T-helper 1 cell treated with Interleukin-12 subunit alpha and Interleukin-12 subunit beta and Interleukin-4 antibody, amounts not matched to agents 30 μg/mL and 1 μg/mL, for 36 hours (primary cell): ENCODE measurements around the gene CDR2.
"Not testable (repeated sequence)": the region's sequence is repeated elsewhere in the genome, so short reads cannot be mapped to it uniquely, and the experiment has no call there.

Experiments
- H3K27ac Mint-ChIP-seq: one replicate; pipeline ENCODE4 v1.8.0; 2021; ENCODE audit warnings: mild to moderate bottlenecking, mixed read lengths
- H3K27me3 Mint-ChIP-seq: one replicate; pipeline ENCODE4 v1.8.0; 2021; ENCODE audit warnings: low read depth, mixed read lengths
- H3K36me3 Mint-ChIP-seq: one replicate; pipeline ENCODE4 v1.8.0; 2021; ENCODE audit warnings: low read depth, mixed read lengths
- H3K4me1 Mint-ChIP-seq: one replicate; pipeline ENCODE4 v1.8.0; 2021; ENCODE audit warnings: low read depth, mixed read lengths
- H3K4me3 Mint-ChIP-seq: one replicate; pipeline ENCODE4 v1.8.0; 2021; ENCODE audit warnings: mild to moderate bottlenecking, moderate library complexity, mixed read lengths
- H3K9me3 Mint-ChIP-seq: one replicate; pipeline ENCODE4 v1.8.0; 2021; ENCODE audit warnings: mixed read lengths

CDR2 gene

DNA sequence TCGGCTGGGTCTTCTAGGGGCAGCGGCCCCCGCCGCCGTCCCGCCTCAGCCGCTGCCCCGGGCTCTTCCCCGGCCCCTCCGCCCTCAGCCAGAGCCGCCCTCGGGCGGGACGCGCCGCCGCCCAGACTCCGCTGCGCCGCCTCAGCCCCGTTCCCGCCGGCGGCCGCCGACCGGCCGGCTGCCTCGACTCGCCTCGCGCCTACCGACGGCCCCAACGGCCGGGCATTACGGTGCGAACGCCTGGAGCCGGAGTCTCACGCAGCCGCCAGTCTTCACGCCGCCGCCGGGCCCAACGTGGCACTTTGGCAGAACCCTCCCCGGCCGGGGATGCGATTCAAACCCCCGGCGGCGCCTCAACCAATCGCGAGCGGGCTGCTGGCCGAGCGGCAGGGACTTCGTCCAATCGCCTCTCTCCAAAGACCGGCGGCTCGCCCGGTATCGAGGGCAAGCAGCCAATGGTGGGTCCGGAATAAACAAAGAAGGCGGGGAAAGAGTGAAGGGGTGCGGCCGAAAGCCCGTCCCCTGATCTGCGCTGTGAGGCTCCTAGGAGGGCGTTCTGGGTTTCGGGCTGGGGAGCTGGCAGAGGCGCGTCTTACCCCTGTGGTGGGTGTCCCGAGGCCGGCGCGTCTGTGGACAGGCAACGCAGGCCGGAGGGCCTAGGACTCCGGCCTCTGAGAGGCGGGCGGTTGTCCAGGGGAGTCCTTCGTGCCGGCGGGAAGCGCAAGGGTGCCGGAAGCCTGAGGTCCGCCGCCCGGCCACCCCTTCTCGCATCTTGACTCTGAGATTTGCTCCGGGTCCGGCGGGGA lies at the start of gene CDR2:
TSS of gene CDR2 (minus strand) at position 309 of the 806 bp plus-strand sequence. CDS start 310 bp downstream, outside the sequence.
- Mint-ChIP-seq H3K36me3 (peaks cover 20% of the 10 kb centered on the region), H3K4me3 (peak within 1 kb of the TSS; percentile 97), H3K4me1 (peaks cover 39% of the 10 kb centered on the region), H3K27ac (peak within 1 kb of the TSS; percentile 91), H3K27me3 (no peaks in the 10 kb centered on the region), H3K9me3 (no peaks in the 10 kb centered on the region)

DNA sequence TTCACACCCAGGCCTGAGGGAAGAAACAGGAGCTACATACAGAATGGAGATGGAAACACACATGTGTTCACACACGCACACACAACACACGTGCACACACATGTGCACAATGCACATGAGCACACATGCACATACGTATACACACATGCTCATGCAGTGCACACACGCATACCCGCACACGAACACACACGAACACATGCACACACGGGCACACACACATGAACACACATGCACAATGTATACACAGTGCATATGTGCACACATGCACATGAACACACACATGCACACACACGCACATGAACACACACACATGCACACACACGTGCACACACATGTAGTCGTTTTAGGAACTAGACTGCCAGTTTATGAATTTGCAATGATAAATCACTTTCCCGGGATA lies 49.3 kb upstream of the CDR2 start:
- H3K4me3 Mint-ChIP-seq = no peak overlapping the region
- peaks cover 35% of the 10 kb centered on the region for H3K36me3 Mint-ChIP-seq
- H3K27ac Mint-ChIP-seq = no peak overlapping the region
- H3K9me3 Mint-ChIP-seq = no peaks in the 10 kb centered on the region
- no peaks in the 10 kb centered on the region for H3K4me1 Mint-ChIP-seq
- H3K27me3 Mint-ChIP-seq = no peaks in the 10 kb centered on the region

DNA sequence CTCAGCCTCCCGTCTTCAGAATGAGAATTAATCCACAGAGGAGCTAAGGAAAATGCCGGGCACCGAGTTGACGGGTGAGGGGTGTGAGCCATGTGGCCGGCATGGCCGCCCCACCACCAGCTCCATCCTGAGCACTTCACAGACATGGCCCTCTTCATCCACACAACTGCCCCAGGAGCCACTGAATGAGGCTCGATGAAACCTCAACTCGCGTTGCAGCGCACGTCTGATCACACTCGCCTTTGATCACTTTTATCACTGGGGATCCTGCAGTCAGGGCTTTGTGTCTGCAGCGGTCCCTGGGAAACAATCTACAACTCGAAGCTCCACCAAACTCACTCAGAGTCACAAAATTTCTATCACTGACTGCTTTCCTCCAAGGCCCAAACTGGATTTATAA lies 46.7 kb upstream of the CDR2 start:
- no peaks in the 10 kb centered on the region for H3K27me3 Mint-ChIP-seq
- no peak overlapping the region for H3K4me3 Mint-ChIP-seq
- no peaks in the 10 kb centered on the region for H3K4me1 Mint-ChIP-seq
- H3K36me3 Mint-ChIP-seq = peaks cover 32% of the 10 kb centered on the region
- H3K27ac Mint-ChIP-seq = no peak overlapping the region
- H3K9me3 Mint-ChIP-seq = no peaks in the 10 kb centered on the region

DNA sequence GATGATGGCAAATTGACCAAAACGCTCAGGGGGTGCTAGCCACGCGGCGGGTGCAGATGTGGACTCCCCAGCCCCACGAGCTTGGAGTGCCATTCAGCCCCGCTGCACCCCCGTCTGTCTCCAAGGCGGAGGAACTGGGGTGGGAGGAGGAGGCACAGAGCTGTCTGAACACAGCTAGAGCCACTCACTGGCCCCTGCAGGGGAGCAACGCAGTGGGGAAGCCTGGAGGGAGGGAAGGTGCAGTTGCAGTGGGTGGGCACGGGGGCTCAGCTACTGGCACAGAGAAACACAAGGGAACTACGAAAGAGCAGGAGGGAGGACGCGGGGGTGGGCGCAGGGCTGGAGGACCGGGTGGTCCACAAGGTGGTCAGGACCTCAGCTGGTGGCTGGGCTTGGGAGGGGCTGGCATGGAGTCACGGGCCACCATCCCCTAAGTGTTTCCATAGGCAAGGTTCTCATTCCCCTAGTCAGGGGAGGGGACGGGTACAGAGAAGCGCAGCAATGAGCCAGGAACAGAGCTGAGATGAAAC lies 46.3 kb upstream of the CDR2 start:
- H3K27me3 Mint-ChIP-seq = no peaks in the 10 kb centered on the region
- H3K9me3 Mint-ChIP-seq = no peaks in the 10 kb centered on the region
- H3K4me3 Mint-ChIP-seq = no peak overlapping the region
- H3K4me1 Mint-ChIP-seq = no peaks in the 10 kb centered on the region
- H3K27ac Mint-ChIP-seq = no peak overlapping the region
- H3K36me3 Mint-ChIP-seq = peaks cover 29% of the 10 kb centered on the region

DNA sequence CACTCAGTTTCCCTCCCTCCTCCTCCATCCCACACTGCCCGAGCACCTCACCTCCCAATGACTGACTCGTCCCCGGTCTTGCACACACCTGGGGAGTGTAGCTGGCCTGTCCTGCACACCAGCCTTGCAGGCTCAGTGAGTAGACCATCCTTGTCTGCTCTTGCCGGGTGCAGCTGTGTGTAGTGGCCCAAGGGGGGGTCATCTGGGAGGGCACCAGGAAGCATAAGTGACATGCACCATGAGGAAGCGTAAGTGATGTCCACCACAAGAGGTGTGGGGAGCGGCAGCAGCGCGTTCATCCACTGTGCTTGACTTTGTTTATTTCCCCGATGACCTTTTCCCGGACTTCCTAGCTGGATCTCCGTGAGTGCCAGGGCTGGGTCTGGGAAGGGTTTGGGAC lies 45.5 kb upstream of the CDR2 start:
- Mint-ChIP-seq H3K27ac (no peak overlapping the region), H3K4me1 (no peaks in the 10 kb centered on the region), H3K27me3 (no peaks in the 10 kb centered on the region), H3K9me3 (no peaks in the 10 kb centered on the region), H3K36me3 (peaks cover 29% of the 10 kb centered on the region), H3K4me3 (no peak overlapping the region)

DNA sequence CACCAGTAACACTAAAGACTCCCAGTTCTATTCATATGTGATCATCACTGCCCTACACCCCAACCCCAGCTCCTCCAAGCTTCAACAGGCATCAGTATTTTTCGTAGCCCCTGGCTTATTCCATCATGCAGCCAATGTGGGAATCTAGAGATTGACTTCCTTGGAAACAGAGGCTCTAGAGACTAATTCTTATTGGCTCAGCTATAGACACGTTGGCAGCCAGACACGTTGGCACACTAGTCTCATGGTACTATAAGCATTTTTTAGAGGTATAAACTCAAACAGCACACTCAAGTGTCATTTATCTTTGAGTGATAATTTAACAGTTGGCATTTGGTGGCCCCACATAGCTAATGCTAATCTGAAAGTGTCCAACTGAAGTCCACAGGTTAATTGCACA lies 44.4 kb upstream of the CDR2 start:
- H3K9me3 Mint-ChIP-seq = no peaks in the 10 kb centered on the region
- H3K4me3 Mint-ChIP-seq = no peak overlapping the region
- no peaks in the 10 kb centered on the region for H3K4me1 Mint-ChIP-seq
- peak overlapping the region; percentile 27 for H3K27ac Mint-ChIP-seq
- H3K36me3 Mint-ChIP-seq = peaks cover 21% of the 10 kb centered on the region
- no peaks in the 10 kb centered on the region for H3K27me3 Mint-ChIP-seq

DNA sequence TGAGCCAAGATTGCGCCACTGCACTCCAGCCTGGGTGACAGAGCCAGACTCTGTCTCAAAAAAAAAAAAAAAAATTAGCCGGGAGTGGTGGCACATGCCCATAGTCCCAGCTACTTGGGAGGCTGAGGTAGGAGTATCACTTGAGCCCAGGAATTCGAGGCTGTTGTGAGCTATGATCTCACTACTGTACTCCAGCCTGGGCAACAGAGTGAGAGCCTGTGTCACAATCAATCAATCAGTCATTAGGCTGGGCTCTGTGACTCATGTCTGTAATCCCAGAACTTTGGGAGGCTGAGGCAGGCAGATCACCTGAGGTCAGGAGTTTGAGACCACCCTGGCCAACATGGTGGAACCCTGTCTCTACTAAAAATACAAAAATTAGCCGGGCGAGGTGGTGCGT lies 43.4 kb upstream of the CDR2 start:
- H3K27me3 Mint-ChIP-seq, H3K27ac Mint-ChIP-seq, H3K9me3 Mint-ChIP-seq, H3K4me1 Mint-ChIP-seq, H3K4me3 Mint-ChIP-seq: not testable (repeated sequence)
- H3K36me3 Mint-ChIP-seq = peaks cover 17% of the 10 kb centered on the region

DNA sequence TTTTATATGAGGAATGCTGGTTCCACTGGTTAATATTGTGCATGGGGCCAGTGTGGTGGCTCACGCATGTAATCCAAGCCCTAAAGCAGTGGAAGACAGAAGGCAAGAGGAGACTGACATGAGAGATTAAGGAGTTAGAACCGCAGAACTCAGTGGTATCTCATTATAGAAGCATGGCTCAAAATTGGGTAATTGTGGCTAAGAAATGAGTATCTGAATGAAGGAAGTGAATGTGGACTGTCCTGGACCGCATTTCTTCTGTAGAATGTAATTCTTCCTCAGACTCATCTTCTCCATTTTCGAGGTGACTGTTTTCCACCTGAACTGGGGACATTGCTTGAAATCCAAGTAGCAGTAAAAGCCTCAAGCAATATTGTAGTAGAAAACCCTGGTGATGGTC lies 42.6 kb upstream of the CDR2 start:
- Mint-ChIP-seq H3K27me3 (no peaks in the 10 kb centered on the region), H3K9me3 (no peaks in the 10 kb centered on the region), H3K27ac (no peak overlapping the region), H3K36me3 (peaks cover 16% of the 10 kb centered on the region), H3K4me1 (no peaks in the 10 kb centered on the region), H3K4me3 (no peak overlapping the region)

DNA sequence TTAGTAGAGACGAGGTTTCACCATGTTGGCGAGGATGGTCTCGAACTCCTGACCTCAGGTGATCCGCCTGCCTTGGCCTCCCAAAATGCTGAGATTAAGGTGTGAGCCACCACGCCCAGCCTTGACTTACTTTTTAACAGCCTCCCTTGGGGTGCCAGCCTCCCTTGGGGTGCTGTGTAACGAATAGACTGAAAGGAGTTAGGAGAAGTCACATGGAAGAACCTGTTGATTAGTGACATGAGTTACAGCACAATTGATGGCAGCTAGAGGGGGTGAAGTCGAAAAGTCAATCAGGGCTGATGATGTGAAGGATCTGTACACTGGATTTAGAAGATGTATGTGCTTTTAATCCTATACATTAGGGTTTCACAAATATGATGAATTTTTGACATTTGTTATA lies 39.4 kb upstream of the CDR2 start:
- peaks cover 5% of the 10 kb centered on the region for H3K36me3 Mint-ChIP-seq
- H3K27me3 Mint-ChIP-seq = no peaks in the 10 kb centered on the region
- H3K9me3 Mint-ChIP-seq = no peaks in the 10 kb centered on the region
- no peak overlapping the region for H3K27ac Mint-ChIP-seq
- no peaks in the 10 kb centered on the region for H3K4me1 Mint-ChIP-seq
- H3K4me3 Mint-ChIP-seq = no peak overlapping the region

DNA sequence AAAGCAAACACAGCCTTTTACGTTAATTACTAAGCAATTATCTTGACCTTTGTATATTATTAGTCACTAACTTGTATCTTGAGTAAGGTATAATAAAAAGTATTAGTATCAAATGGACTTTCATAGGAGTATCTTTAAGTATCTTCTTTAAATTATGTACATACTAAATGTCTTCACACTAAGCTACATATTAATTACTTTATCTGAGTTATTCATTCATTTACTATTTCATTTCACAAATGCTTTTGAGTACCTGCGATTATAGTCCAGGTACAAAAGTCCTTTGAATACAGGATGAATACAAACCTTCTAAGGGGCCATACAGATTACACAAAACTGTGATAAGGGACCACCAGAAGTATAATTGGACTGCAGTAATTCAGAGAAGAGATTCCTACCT lies 33.1 kb upstream of the CDR2 start:
- Mint-ChIP-seq H3K27me3 (no peaks in the 10 kb centered on the region), H3K36me3 (peaks cover 6% of the 10 kb centered on the region), H3K9me3 (no peaks in the 10 kb centered on the region), H3K4me1 (peaks cover 1% of the 10 kb centered on the region), H3K27ac (no peak overlapping the region), H3K4me3 (no peak overlapping the region)

DNA sequence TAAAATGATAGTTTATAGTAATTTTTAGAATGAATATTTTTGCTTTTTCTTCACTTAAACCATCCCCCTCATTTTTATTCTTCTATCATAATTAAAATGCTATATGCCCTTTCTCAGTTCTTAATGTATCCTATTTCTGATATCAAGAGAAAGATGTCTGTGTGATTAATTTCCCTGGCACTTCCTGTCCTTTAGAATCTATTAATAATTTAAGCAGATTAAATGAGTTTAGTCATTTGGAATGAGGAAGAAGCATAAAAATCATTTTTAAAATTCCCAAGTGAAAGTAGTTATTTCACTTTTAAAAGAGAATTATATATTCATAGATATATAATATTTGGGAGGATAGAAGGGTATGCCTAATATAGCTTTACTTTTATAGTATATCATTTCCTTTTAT lies 27.8 kb upstream of the CDR2 start:
- Mint-ChIP-seq H3K36me3 (peaks cover 10% of the 10 kb centered on the region), H3K27ac (no peak overlapping the region), H3K4me1 (peaks cover 1% of the 10 kb centered on the region), H3K4me3 (no peak overlapping the region), H3K9me3 (no peaks in the 10 kb centered on the region), H3K27me3 (no peaks in the 10 kb centered on the region)

DNA sequence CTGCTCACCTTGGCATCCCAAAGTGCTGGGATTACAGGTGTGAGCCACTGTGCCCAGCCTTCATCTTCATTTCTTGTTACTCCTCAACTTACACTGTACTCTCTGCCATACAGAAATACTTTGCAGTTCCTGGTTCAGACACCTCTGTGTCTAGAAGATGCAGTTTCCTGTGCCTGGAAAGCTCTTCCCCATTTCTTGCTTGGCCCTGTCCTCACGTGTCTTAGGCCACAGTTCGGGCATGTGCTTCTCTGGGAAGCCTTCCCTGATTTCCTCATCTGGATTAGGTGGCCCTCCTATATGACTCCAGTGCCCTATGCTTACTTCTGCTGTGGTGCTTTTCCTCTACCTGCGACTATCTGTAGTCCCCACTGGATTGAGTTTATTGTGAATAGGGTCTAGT lies 26.5 kb upstream of the CDR2 start:
- Mint-ChIP-seq H3K27me3 (no peaks in the 10 kb centered on the region), H3K27ac (no peak overlapping the region)

DNA sequence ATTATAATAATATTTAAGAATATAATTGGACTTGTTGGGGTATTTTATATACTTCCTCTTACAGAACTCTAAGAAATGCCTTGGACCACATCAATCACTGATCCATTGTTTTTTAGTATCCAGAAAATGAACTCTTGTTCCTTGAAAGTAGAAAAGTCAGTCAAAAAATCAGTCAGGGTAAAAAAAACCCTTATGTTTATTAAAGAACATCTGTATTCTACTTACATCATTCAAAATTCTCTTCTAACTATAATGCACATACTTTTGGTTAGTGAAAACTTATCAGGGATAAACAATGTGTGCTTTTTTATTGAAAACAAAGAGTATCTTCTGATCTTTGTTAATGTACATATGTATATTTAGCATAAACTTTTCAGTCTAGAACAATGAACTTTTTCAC lies 23.5 kb upstream of the CDR2 start:
- peaks cover 4% of the 10 kb centered on the region for H3K36me3 Mint-ChIP-seq
- no peaks in the 10 kb centered on the region for H3K27me3 Mint-ChIP-seq
- no peak overlapping the region for H3K4me3 Mint-ChIP-seq
- H3K9me3 Mint-ChIP-seq = no peaks in the 10 kb centered on the region
- peaks cover 1% of the 10 kb centered on the region for H3K4me1 Mint-ChIP-seq
- H3K27ac Mint-ChIP-seq = no peak overlapping the region

More for the DNA sequence above, 26.5 kb upstream of the CDR2 start:
- H3K4me3 Mint-ChIP-seq = no peak overlapping the region
- peaks cover 1% of the 10 kb centered on the region for H3K4me1 Mint-ChIP-seq
- peaks cover 7% of the 10 kb centered on the region for H3K36me3 Mint-ChIP-seq
- H3K9me3 Mint-ChIP-seq = no peaks in the 10 kb centered on the region

DNA sequence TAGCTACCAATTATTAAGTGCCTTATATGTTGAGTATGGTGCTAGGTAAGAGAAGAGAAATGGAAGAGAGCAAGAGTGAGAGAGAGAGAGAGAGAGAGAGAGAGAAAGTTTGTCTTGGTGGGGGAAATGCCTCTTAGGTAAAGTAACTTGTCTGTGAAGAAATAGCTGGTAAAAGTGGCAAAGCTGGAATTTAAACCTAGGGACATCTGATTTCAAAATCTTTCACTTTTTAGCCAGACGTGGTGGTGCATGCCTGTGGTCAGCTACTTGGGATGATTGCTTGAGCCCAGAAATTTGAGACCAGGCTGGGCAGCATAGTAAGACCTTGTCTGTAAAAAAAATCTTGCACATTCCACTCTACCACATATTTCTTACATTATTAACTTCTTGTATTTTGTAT lies 23.0 kb upstream of the CDR2 start:
- no peaks in the 10 kb centered on the region for H3K4me1 Mint-ChIP-seq
- no peak overlapping the region for H3K27ac Mint-ChIP-seq
- H3K4me3 Mint-ChIP-seq = no peak overlapping the region
- H3K36me3 Mint-ChIP-seq = peaks cover 4% of the 10 kb centered on the region
- H3K9me3 Mint-ChIP-seq = no peaks in the 10 kb centered on the region
- no peaks in the 10 kb centered on the region for H3K27me3 Mint-ChIP-seq

DNA sequence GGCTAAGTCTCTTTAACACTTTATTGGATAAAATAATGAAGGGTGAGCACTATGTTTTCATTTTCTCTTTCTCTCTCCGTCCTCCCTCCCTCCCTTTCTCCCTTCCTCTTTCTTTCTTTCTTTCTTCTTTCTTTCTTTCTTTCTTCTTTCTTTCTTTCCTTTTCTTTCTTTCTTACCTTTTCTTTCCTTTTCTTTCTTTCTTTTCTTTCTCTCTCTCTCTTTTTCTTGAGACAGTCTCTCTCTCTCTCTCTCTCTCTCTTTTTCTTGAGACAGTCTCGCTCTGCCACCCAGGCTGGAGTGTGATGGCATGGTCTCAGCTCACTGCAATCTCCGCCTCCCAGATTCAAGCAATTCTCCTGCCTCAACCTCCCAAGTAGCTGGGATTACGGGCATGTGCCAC lies 21.5 kb upstream of the CDR2 start:
- Mint-ChIP-seq H3K27ac (no peak overlapping the region), H3K36me3 (peaks cover 4% of the 10 kb centered on the region), H3K4me1 (no peaks in the 10 kb centered on the region), H3K4me3 (no peak overlapping the region), H3K9me3 (no peaks in the 10 kb centered on the region), H3K27me3 (no peaks in the 10 kb centered on the region)
